Progenitor cell of endocrine pancreas (in vitro differentiated cells): Measurements from ENCODE around the gene ZMAT5. TPM values are rescaled to one million over a fixed set of nuclear protein-coding genes. Genes with fewer than 3 reads are reported as not detected.

Experiments
- DNase-seq: peaks from one replicate; pipeline ENCODE4 v3.0.0; 2021; ENCODE audit warnings: low spot score; ENCODE audit not compliant: unreplicated experiment
- H3K27ac Mint-ChIP-seq: 2 replicates; pipeline ENCODE4 v1.8.0; 2021; ENCODE audit warnings: mild to moderate bottlenecking, moderate library complexity, mixed read lengths
- H3K27me3 Mint-ChIP-seq: 2 replicates; pipeline ENCODE4 v1.8.0; 2021; ENCODE audit warnings: mixed read lengths
- H3K36me3 Mint-ChIP-seq: 2 replicates; pipeline ENCODE4 v1.8.0; 2022; ENCODE audit warnings: mixed read lengths; ENCODE audit not compliant: insufficient read depth
- H3K4me1 Mint-ChIP-seq: 2 replicates; pipeline ENCODE4 v1.8.0; 2021; ENCODE audit warnings: low read depth, mixed read lengths
- H3K4me3 Mint-ChIP-seq: 2 replicates; pipeline ENCODE4 v1.8.0; 2021; ENCODE audit warnings: low read depth, mild to moderate bottlenecking, moderate library complexity, mixed read lengths
- H3K9me3 Mint-ChIP-seq: 2 replicates; pipeline ENCODE4 v1.8.0; 2021; ENCODE audit warnings: low read depth, mixed read lengths
- CTCF ChIP-seq: fragments of 200-600 bp; sonication (generic); IDR thresholded peaks from one replicate; pipeline ENCODE4 v1.5.0; 2021; ENCODE audit warnings: antibody characterized with exemption, mild to moderate bottlenecking; ENCODE audit not compliant: unreplicated experiment
- total RNA-seq: library from RNA; stranded (reverse); gene quantifications from 2 replicates; pipeline ENCODE4 v1.2.1, GENCODE V29; 2021

The ZMAT5 gene
- total RNA-seq, 1 donor from 2014 or later: 21.1 TPM

DNA sequence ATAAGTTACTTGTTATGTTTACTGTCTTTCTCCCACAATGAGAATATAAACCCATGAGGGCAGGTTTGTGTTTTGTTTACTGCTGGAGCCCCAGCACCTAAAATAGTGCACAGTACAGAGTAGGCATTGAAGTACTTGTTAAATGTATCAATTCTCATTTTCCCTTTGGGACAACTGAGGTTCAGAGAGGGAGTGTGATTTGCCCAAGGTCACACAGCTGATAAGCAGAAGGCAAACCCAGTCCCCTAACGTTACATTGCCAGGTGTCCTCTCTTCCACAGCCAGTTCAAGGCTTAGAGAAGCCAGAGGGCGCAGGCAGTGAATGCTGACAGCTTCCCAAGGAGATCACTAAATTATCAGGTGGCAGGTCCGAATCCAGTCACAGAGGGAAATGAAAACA lies 16.8 kb downstream of the ZMAT5 start:
- Mint-ChIP-seq H3K9me3 (no peaks in the 10 kb centered on the region), H3K27ac (no peak overlapping the region), H3K4me3 (no peak overlapping the region), H3K36me3 (peaks cover 2% of the 10 kb centered on the region), H3K27me3 (no peaks in the 10 kb centered on the region), H3K4me1 (no peaks in the 10 kb centered on the region)
- DNase-seq: no peak
- TF ChIP-seq CTCF: no peak

- H3K27me3 Mint-ChIP-seq: no peaks in the 10 kb centered on the region
- TF ChIP-seq CTCF: no peak
- DNase-seq: no peak
- H3K27ac Mint-ChIP-seq: no peak overlapping the region
- peaks cover 2% of the 10 kb centered on the region for H3K36me3 Mint-ChIP-seq
- no peaks in the 10 kb centered on the region for H3K4me1 Mint-ChIP-seq
- H3K9me3 Mint-ChIP-seq: no peaks in the 10 kb centered on the region
- no peak overlapping the region for H3K4me3 Mint-ChIP-seq
These were observed 18.4 kb downstream of the ZMAT5 start for GRCh38 chr22:29748248-29748893.

- Mint-ChIP-seq H3K27ac (no peak overlapping the region), H3K4me3 (no peak overlapping the region), H3K9me3 (no peaks in the 10 kb centered on the region), H3K4me1 (no peaks in the 10 kb centered on the region), H3K36me3 (peaks cover 2% of the 10 kb centered on the region), H3K27me3 (no peaks in the 10 kb centered on the region)
- DNase-seq: no peak
- no peak for TF ChIP-seq CTCF
These were observed 19.0 kb downstream of the ZMAT5 start for GRCh38 chr22:29747832-29748231.

DNA sequence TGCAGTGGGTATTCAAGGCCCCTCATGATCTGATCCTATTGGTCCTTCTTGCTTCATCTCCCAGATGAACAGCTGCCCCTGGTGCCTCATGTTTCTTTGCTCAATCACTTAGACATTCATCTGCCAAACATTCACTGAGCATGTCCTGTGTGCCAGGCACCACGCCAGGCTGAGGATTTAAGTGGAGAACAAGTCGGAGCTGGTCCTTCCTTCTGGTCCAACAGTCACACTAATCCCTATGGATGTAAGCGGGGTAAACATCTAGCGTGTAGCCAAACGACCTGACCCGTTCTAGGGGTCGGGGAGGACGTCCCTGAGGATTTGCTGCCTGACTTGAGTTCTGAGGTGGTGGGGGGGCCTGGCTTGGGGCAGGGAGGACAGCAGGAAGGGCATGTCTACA lies 21.9 kb downstream of the ZMAT5 start:
- Mint-ChIP-seq H3K9me3 (no peaks in the 10 kb centered on the region), H3K27ac (no peak overlapping the region), H3K4me1 (no peaks in the 10 kb centered on the region), H3K27me3 (no peaks in the 10 kb centered on the region), H3K36me3 (peaks cover 5% of the 10 kb centered on the region), H3K4me3 (no peak overlapping the region)
- no peak for TF ChIP-seq CTCF
- no peak for DNase-seq

DNA sequence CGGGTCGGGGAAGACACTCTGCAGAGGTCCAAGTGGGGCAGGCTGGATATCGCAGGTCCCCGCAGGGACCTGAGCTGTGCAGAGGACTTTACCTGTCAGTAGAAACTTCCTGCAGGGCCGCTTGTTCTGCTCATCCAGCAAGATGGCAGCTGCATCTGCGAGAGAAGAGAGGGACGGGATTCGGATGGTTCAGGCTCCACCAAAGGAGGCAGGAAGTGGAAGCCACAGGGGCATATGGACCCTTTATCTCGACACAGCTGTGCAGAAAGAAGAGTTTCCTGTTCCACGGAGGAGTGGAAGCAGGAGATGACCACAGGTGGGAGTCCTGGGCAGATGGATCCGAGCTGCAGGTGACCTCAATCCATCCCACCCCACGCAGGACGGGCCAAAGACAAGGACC lies 24.5 kb downstream of the ZMAT5 start:
- DNase-seq: no peak
- no peaks in the 10 kb centered on the region for H3K9me3 Mint-ChIP-seq
- TF ChIP-seq CTCF: no peak
- no peak overlapping the region for H3K4me3 Mint-ChIP-seq
- no peaks in the 10 kb centered on the region for H3K4me1 Mint-ChIP-seq
- H3K27ac Mint-ChIP-seq: no peak overlapping the region
- H3K27me3 Mint-ChIP-seq: no peaks in the 10 kb centered on the region
- H3K36me3 Mint-ChIP-seq: peaks cover 5% of the 10 kb centered on the region
